ENCODE data around the gene DNAJB12. TPM values are rescaled to one million over a fixed set of nuclear protein-coding genes. Genes with fewer than 3 reads are reported as not detected.

The DNAJB12 gene
- total RNA-seq, 1 donor from 2014 or later: 18.2 TPM

DNA sequence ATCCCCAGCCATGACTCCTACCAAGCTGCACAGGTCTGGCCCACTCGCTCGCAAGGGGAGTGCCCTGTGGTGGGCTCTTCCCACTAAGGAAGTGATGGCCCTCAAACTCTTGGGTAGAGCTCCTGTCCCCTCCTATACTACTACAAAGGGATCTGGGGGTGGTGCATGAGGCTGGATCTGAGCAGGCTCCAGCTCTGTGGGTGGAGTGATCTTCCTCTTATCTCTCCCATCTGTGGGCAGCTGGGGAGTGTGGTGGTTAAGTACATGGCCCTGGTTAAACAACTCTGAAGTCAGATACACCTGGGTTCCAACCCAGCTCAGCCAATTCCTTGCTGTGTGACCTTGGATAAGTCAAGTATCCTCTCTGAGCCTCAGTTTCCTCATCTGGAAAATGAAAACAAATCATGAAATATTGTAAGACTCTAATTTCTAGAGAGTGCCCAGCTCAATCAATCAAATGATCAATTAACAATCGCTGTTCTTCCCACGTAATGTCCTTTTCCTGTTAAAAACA is 63.6 kb downstream of the DNAJB12 start:
- no peak for DNase-seq

DNA sequence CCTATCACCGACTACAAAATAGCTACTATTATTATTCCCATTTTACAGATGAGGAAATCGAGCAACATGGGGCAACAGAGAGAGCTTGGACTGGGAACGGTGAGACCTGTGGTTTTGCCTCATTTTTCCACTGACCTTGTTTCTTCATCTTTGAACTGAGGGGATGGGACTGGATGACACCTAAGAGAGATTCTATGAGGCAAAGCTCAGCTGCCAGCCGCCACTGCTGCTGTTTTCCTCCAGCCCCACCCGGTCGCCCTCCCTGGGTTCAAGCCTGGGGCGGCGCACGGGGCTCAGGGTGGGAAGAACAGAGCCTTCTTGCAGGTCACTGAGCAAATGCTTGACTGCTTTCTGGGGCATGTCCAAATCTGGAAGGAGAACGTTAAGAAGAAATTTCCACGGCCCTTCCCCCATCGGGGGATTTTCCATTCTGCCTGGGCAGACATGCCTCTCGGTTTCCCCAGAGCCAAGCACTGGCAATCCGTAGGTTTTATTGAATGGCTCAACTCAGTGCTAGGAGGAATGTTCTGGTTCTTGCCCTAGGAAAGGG is 68.7 kb downstream of the DNAJB12 start:
- DNase-seq: peak; percentile 34

DNA sequence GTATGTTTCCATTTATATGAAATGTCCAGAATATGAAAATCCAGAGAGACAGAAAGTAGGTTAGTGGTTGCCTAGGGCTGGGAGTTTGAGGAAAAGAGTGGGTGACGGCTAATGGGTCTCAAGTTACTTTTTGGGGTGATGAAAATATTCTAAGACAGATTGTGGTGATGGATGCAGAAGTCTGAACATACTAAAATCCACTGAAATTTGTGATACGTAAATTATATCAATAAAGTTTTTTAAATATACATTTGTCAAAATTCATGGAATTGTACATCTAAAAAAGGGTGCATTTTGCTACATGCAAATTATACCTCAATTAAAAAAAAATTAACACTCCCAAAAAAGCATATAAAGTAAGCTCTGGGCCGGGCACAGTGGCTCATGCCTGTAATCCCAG is 71.6 kb downstream of the DNAJB12 start:
- DNase-seq: no peak

Small RNAs within 50 kb of the gene (small RNA-seq; reads per million reads assigned to genes)
- not detected for gene RNU6-805P (ENCODE audit: low replicate concordance)

Other genes starting within 250 kb of the DNAJB12 start
- gene ANAPC16, start 138.9 kb downstream of the DNAJB12 start, total RNA-seq: 88.7 TPM
- 29.0 TPM for gene ASCC1, start 138.6 kb downstream of the DNAJB12 start, total RNA-seq
- 153 TPM for gene DDIT4, start 81.0 kb downstream of the DNAJB12 start, total RNA-seq